HepG2 (cell line): ENCODE measurements around the gene WNT10A. TPM values are rescaled to one million over a fixed set of nuclear protein-coding genes. Genes with fewer than 3 reads are reported as not detected.

Experiments
- ASH2L ChIP-seq: fragments of 300-600, 200-600 bp; sonication (generic); IDR thresholded peaks from 2 replicates; pipeline ENCODE4 v1.7.0; 2017; ENCODE audit warnings: low read depth, mild to moderate bottlenecking, moderate library complexity, mixed read lengths, low read length; ENCODE audit not compliant: insufficient read length
- FOXA3 ChIP-seq: IDR thresholded peaks from 2 replicates; pipeline ENCODE4 v1.6.1; 2016; ENCODE audit warnings: missing genetic modification reagents, missing compliant biosample characterization
- GABPB1 ChIP-seq: IDR thresholded peaks from 2 replicates; pipeline ENCODE4 v1.6.1; 2016; ENCODE audit warnings: mild to moderate bottlenecking, missing genetic modification reagents, moderate library complexity, missing compliant biosample characterization
- GMEB1 ChIP-seq: sonication (generic); formaldehyde crosslinking; IDR thresholded peaks from 2 replicates; pipeline ENCODE4 v1.5.1; 2020; ENCODE audit warnings: missing genetic modification reagents, mild to moderate bottlenecking, borderline replicate concordance
- HNF4G ChIP-seq, 2 experiments: sonication (generic) in 1 of 2; formaldehyde crosslinking in 1 of 2; IDR thresholded peaks; 2 replicates each; pipeline versions ENCODE4 v1.4.0 to v1.6.1; 2011 to 2020; ENCODE audit warnings: borderline replicate concordance in 2 of 2, low read depth in 2 of 2, mild to moderate bottlenecking in 2 of 2, low read length in 1 of 2, missing genetic modification reagents in 1 of 2, moderate library complexity in 1 of 2
- KDM1A ChIP-seq: IDR thresholded peaks from 2 replicates; pipeline ENCODE4 v1.6.1; 2016; ENCODE audit warnings: missing compliant biosample characterization
- MIXL1 ChIP-seq: IDR thresholded peaks from 2 replicates; pipeline ENCODE4 v1.6.1; 2016
- MTF1 ChIP-seq: sonication (generic); formaldehyde crosslinking; IDR thresholded peaks from 2 replicates; pipeline ENCODE4 v1.5.0; 2020; ENCODE audit warnings: missing genetic modification reagents
- XRCC5 ChIP-seq: fragments of 200-400 bp; formaldehyde crosslinking; optimal IDR thresholded peaks from 2 replicates; pipeline ENCODE3; 2017; ENCODE audit warnings: mild to moderate bottlenecking, low read length
- ZHX2 ChIP-seq, 2 experiments: sonication (generic) in 1 of 2; formaldehyde crosslinking in 1 of 2; IDR thresholded peaks; 2 replicates each; pipeline versions ENCODE4 v1.6.1 to v1.9.0; 2014 to 2022; ENCODE audit warnings: antibody characterized with exemption in 1 of 2, borderline replicate concordance in 1 of 2, inconsistent platforms in 1 of 2, low read depth in 1 of 2, missing genetic modification reagents in 1 of 2
- ZNF556 ChIP-seq: sonication (generic); formaldehyde crosslinking; IDR thresholded peaks from 2 replicates; pipeline ENCODE4 v1.4.0; 2020; ENCODE audit warnings: mild to moderate bottlenecking, missing genetic modification reagents, borderline replicate concordance
- ZNF639 ChIP-seq: conservative IDR thresholded peaks from 2 replicates; pipeline ENCODE4 v1.6.1; 2018; ENCODE audit warnings: missing genetic modification reagents
- polyA plus RNA-seq, 8 experiments: library from polyadenylated mRNA; depleted of rRNA in 3 of 8; stranded (reverse) in 7 of 8; unstranded in 1 of 8; fragments of >200 nt; fragmentation: Illumina TruSeq in 4 of 8; extraction: Trizol in 4 of 8; gene quantifications; 2 replicates each; pipeline versions ENCODE4 v1.2.1 to v1.2.3, GENCODE V29; 2011 to 2016; ENCODE audit warnings: low read depth in 4 of 8, missing spikeins in 1 of 8, mixed read lengths in 1 of 8; ENCODE audit not compliant: insufficient read depth in 1 of 8
- total RNA-seq, 5 experiments: library from RNA; depleted of rRNA; stranded (reverse); fragments of >200 nt; fragmentation: Illumina TruSeq; extraction: Trizol; gene quantifications; 2 replicates each; pipeline ENCODE4 v1.2.3, GENCODE V29; 2016; ENCODE audit warnings: low read depth in 1 of 5
- TF ChIP-seq, protein P1 (sequence below): fragments of 450-650 bp; IDR thresholded peaks from 2 replicates; pipeline ENCODE4 v1.6.1; 2017; ENCODE audit warnings: mild to moderate bottlenecking
- TF ChIP-seq, protein P2 (sequence below): sonication (generic); formaldehyde crosslinking; IDR thresholded peaks from 2 replicates; pipeline ENCODE4 v1.8.1; 2023; ENCODE audit warnings: missing genetic modification reagents, inconsistent platforms, borderline replicate concordance

The WNT10A gene
- total and polyA plus RNA-seq, 2 of the 13 experiments (the other 11 are each of a cell fraction or from before 2014, with no cell fraction given) = 0.03 TPM; not detected in 1

GRCh38 chr2:218898109-218898878 is 17.6 kb downstream of the WNT10A start (continued):
- TF ChIP-seq, protein P1, sequence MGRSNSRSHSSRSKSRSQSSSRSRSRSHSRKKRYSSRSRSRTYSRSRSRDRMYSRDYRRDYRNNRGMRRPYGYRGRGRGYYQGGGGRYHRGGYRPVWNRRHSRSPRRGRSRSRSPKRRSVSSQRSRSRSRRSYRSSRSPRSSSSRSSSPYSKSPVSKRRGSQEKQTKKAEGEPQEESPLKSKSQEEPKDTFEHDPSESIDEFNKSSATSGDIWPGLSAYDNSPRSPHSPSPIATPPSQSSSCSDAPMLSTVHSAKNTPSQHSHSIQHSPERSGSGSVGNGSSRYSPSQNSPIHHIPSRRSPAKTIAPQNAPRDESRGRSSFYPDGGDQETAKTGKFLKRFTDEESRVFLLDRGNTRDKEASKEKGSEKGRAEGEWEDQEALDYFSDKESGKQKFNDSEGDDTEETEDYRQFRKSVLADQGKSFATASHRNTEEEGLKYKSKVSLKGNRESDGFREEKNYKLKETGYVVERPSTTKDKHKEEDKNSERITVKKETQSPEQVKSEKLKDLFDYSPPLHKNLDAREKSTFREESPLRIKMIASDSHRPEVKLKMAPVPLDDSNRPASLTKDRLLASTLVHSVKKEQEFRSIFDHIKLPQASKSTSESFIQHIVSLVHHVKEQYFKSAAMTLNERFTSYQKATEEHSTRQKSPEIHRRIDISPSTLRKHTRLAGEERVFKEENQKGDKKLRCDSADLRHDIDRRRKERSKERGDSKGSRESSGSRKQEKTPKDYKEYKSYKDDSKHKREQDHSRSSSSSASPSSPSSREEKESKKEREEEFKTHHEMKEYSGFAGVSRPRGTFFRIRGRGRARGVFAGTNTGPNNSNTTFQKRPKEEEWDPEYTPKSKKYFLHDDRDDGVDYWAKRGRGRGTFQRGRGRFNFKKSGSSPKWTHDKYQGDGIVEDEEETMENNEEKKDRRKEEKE = no peak
- peak; percentile 85; the same call in 1 of the 2 replicates for TF ChIP-seq ZNF556 (CRISPR knock-in tag)
- TF ChIP-seq XRCC5 = peak; percentile 85
- no peak for TF ChIP-seq GMEB1 (CRISPR knock-in tag)
- 0 out of 2 replicates have a peak, but pooled peaks have one; percentile 37 for TF ChIP-seq MIXL1 (CRISPR knock-in tag)
- TF ChIP-seq, protein P2, sequence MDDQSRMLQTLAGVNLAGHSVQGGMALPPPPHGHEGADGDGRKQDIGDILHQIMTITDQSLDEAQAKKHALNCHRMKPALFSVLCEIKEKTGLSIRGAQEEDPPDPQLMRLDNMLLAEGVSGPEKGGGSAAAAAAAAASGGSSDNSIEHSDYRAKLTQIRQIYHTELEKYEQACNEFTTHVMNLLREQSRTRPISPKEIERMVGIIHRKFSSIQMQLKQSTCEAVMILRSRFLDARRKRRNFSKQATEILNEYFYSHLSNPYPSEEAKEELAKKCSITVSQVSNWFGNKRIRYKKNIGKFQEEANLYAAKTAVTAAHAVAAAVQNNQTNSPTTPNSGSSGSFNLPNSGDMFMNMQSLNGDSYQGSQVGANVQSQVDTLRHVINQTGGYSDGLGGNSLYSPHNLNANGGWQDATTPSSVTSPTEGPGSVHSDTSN = no peak
- TF ChIP-seq ZHX2 (IDR thresholded peaks at IDR 0.05; ENCODE audit: low read depth) = no peak
- TF ChIP-seq ZHX2 (CRISPR knock-in tag; IDR thresholded peaks at IDR 0.05; ENCODE audit: borderline replicate concordance) = no peak
- no peak for TF ChIP-seq HNF4G (IDR thresholded peaks at IDR 0.05; ENCODE audit: borderline replicate concordance, low read depth, low read length)
- no peak for TF ChIP-seq HNF4G (CRISPR knock-in tag; IDR thresholded peaks at IDR 0.05; ENCODE audit: borderline replicate concordance, low read depth)
- no peak; the same call in 1 of the 2 replicates for TF ChIP-seq ZNF639 (CRISPR knock-in tag)
- no peak for TF ChIP-seq MTF1 (CRISPR knock-in tag)
- 0 out of 2 replicates have a peak, but pooled peaks have one; percentile 31 for TF ChIP-seq FOXA3
- TF ChIP-seq GABPB1 (CRISPR knock-in tag) = peak; percentile 71
- no peak for TF ChIP-seq ASH2L
- TF ChIP-seq KDM1A (CRISPR knock-in tag) = no peak
